PFSK-1 (cell line): Measurements from ENCODE around the gene ACAD8.

Experiments
- FOXP2 ChIP-seq: optimal IDR thresholded peaks from 2 replicates; pipeline ENCODE3; 2011; ENCODE audit warnings: borderline replicate concordance, control low read depth, inconsistent platforms; ENCODE audit not compliant: insufficient read depth; ENCODE audit errors: extremely low read length, extremely low read depth
- POLR2AphosphoS5 ChIP-seq: IDR thresholded peaks from 2 replicates; pipeline ENCODE4 v1.6.1; 2012; ENCODE audit warnings: low read depth, mild to moderate bottlenecking, control low read depth, low read length, moderate library complexity
- REST ChIP-seq, 2 experiments: IDR thresholded peaks; 2 replicates each; pipeline versions ENCODE4 v1.6.1 to v1.8.0; 2011 to 2012; ENCODE audit warnings: low read depth in 2 of 2, low read length in 2 of 2, control low read depth in 1 of 2, inconsistent platforms in 1 of 2, mild to moderate bottlenecking in 1 of 2, moderate library complexity in 1 of 2; ENCODE audit not compliant: insufficient read depth in 1 of 2
- SIN3A ChIP-seq: IDR thresholded peaks from 2 replicates; pipeline ENCODE4 v1.6.1; 2012; ENCODE audit warnings: mild to moderate bottlenecking, low read length, moderate library complexity, borderline replicate concordance; ENCODE audit not compliant: insufficient read depth
- TAF1 ChIP-seq: IDR thresholded peaks from 2 replicates; pipeline ENCODE4 v1.6.1; 2012; ENCODE audit warnings: low read length, control low read depth, borderline replicate concordance; ENCODE audit not compliant: insufficient read depth

GRCh38 chr11:134207538-134208239 lies 45.7 kb upstream of the ACAD8 start:
- TF ChIP-seq POLR2AphosphoS5, result no peak
- no peak for TF ChIP-seq TAF1
- TF ChIP-seq SIN3A, result no peak
- no peak for TF ChIP-seq REST (IDR thresholded peaks at IDR 0.05; ENCODE audit: insufficient read depth in 1 of 2, low read depth in 2 of 2, low read length in 2 of 2)
- no peak for TF ChIP-seq FOXP2
